ENCODE data around the gene HPCAL1.

HPCAL1 gene

DNA sequence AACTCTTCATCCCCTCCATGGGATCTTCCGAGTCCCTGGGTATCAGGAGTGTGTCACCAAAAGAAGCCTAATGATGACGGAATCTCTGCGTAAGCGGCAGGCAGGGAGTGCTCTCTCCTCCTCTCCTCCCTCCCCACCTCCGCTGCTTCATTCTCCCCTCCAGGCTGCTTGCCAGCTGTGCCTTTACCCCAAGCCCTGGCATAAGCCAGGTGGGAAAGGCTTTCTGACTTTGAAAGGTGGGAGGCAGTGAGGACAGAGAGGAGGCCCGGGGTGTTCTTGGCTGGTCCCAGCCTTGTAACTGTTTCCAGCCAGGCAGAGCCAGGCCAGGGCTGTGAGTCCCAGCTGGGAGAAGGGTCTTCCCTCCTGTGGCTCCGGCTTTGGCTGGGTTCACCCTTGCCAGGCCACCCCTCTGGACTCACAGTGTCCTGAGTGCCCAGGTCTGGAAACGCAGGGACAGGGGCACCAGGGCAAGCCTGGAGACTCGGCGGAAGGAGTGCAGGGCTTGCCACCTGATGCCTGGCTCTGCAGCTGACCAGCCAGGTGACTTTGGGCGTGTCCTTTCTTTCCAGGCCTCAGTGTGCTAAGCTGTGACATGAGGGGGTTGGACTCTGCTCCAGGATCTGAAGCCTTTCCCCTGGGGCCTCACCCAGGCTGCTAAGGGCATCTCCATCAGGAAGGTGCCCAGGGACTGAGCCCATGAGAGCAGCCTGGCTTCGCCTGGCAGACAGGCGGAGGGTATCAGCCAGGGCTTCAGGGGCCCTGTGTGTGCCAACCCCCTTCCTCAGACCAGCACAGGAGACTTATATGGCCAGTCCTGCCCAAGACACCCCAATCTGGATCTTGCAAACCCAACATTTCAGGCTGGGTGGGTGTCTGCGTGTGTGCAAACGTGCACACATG is 32.7 kb upstream of the HPCAL1 start:
- no peak for DNase-seq (ENCODE audit: low spot score)

DNA sequence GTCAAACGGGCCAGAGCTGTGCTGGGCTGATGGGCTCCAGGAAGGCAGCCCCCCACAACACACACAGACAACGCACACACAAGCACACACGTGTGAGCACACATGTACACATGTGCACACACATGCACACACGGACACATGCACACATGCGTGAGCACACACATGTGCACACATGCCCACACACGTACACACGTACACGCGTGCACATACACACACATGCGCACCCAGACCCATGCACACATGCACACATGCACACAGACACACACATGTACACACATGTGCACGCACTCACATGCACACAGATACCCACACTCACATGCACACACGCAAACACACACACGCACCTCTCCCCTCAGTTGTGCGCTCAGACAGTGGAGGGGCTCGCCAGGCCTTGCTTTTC is 31.2 kb upstream of the HPCAL1 start:
- no peak for DNase-seq (ENCODE audit: low spot score)

DNA sequence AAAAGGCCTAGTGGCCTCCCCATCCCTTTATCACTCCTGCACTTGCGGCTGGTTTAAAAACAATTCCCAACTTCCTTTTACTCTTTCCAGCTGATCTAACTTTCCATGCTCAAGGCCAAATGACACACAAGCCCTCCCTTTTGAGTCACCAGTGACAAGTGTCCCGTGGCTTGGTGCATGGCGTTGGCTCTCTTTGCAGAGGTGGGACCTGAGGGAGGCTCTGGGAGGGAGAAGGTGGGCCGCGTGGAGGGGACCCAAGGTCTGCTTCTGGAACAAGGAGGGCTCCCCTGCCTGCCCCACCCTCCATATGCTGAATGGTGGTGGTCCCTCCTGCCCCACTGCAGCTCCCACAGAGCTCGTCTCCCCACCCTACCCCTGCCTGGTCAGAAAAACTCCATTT is 30.8 kb upstream of the HPCAL1 start:
- DNase-seq (ENCODE audit: low spot score) = no peak

DNA sequence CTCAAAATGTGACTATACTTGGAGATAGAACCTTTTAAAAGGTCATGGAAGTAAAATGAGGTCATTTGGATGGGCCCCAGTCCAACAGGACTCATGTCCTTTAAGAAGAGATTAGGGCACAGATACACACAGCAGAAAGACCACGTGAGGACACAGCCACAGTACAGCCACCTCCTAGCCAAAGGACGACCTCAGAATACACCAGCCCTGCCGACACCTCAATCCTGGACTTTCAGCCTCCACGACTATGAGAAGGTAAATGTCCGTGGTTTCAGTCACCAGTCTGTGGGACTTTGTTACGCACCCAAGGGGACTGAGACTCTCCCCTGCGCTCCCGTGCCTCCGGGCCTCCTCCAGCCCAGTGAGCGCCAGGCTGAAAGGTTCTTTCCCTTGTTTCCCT is 30.2 kb upstream of the HPCAL1 start:
- no peak for DNase-seq (ENCODE audit: low spot score)

DNA sequence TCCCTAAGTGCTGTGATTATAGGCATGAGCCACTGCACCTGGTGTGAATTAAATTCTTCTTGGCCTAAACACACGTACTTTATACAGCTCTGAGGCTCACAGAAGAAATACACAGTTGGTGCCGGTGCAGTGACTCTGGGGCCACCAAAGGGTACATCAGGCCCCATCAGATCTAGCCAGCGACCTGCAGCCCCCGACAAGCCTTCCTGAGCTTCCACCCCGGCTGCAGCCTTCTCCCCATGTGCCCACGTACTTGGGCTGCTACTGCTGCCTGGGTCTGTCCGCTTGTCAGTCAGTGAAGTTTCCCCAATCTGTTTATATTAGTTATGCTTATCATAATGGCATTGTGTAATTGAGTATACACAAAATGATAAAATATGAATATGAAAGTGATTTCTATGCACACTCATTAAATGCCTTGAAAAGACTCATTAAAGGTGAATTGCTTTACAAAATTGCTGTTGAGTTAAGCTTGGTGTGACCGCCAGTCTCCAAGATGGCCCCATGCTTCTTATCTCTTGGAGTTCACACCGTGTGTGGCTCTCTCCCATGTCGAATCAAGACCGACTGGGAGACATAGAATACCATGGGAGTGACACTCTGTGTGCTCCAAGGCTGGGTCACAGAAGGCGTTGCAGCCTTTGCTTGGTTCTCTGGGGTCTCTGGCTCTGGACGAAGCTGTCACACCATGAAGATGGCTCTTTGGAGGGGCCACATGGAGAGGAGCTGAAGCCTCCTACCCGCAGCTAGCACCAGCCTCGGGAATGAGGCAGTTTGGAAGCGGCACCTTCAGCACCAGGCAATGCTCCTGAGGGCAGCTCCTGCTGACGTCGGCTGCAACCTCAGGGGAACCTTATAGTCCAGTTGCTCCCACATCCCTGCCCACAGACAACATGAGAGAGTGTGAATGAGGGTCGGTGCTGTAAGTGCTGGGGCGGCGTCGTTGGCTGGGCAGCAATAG is 29.2 kb upstream of the HPCAL1 start:
- no peak for DNase-seq (ENCODE audit: low spot score)

DNA sequence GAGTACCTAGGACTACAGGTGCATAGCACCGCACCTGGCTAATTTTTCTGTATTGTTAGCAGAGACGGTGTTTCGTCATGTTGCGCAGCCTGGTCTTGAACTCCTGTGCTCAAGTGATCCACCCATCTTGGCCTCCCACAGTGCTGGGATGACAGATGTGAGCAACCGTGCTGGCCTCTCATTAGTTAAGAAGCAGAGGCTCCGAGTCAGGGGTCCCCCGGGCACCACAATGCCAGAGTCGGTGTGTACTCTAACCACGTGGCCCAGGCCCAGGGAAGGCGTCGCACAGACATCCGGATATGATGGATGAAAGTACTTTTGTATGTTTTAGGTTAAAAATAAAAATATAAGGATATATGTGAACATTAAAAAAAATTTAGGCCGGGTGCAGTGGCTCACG is 28.3 kb upstream of the HPCAL1 start:
- no peak for DNase-seq (ENCODE audit: low spot score)

DNA sequence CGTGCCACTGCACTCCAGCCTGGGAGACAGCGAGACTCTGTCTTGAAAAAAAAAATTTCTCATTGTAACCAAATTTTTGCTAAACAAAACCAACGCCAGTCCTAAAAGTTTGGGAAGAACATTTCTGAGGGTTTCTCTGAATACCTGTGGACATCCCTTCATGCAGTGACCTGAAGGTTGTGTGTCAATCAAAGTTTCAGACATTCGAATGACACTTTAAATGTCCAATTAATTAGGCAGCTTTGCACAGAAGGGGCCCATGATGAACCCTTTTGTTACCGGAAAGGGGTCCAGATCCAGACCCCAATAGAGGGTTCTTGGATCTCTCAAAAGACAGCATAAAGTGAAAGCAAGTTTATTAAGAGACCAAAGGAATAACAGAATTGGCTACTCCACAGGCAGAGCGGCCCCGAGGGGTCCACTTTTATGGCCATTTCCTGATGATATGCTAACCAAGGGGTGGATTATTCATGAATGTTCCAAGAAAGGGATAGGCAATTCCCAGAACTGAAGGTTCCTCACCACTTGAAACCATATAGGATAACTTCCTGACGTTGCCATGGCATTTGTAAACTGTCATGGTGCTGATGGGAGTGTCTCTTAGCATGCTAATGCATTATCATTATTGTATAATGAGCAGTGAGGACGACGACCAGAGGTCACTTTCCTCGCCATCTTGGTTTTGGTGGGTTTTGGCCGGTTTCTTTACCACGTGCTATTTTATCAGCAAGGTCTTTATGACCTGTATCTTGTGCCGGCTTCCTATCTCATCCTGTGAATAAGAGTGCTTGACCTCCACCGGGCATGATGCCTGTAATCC is 27.5 kb upstream of the HPCAL1 start:
- DNase-seq (ENCODE audit: low spot score) = no peak

DNA sequence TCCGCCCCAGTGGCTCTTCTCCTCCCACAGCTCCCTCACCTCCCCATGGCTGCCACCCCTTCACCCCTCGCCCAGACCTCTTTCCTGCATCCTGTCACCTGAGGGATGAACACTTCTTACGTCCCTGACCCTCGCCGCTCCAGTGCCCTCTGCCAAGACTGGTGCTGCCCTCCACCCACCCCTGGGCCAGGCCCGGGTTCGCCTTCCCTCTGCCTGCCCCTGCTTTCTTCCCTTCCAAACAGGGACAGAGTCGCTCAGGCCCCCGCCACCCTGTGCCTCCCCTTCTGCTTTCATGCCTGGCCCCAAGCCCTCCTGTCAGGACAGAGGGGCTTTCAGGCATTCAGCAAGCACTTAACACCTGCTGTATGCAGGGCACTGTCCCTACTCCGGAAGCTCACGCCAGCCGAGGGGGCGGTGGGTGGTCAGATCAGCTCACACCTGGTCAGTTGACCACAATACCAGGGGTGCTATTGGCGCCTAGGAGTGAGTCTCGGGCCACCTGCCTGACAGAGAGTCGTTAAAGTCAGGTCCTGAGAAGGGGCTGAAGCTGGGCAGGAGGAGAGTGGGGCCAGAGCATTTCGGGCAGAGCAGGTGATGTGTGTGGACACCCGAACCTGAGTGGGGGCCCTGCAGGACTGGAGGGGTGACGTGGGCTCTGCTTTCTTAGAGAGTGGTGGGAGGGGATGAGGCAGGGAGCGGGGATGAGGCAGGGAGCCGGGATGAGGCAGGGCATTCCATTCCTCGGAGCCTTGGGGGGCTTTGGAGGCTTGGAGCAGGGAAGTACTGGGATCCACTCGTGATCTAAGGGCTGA is 26.0 kb upstream of the HPCAL1 start:
- DNase-seq (ENCODE audit: low spot score) = no peak

DNA sequence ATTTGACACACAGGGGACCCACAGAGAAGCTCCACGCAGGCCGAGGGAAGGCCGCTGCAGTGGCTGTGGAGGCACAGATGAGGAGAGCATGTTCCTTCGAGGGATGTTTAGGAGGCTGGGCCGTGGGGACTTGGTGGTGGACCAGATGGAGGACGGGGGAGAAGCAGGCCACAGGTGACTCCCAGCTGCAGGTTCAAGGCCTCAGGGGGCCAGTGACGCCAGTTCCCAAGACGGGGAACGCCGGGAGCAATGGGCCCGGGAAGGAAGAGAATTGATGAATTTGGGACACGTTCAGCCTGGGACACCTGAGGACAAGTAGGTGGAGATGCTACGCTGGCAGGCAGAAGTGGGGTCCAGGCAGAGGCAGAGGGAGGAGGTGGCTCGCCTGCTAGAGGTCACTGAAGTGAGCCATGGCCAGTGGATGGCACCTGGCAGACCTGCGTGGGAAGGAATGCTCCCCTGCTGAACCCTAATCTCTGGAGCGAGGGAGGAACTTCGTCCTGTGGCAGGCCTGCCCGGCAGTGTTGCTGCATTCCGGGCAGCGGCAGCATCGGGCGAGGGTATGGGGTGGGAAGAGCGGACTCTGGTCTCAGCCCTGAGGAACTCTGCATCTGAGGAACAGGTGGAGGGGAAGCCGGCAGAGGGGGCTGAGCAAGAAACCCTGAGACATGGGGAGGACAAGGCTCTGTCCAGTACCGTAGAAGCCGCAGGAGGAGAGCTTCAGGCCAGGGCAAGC is 25.2 kb upstream of the HPCAL1 start:
- no peak for DNase-seq (ENCODE audit: low spot score)

DNA sequence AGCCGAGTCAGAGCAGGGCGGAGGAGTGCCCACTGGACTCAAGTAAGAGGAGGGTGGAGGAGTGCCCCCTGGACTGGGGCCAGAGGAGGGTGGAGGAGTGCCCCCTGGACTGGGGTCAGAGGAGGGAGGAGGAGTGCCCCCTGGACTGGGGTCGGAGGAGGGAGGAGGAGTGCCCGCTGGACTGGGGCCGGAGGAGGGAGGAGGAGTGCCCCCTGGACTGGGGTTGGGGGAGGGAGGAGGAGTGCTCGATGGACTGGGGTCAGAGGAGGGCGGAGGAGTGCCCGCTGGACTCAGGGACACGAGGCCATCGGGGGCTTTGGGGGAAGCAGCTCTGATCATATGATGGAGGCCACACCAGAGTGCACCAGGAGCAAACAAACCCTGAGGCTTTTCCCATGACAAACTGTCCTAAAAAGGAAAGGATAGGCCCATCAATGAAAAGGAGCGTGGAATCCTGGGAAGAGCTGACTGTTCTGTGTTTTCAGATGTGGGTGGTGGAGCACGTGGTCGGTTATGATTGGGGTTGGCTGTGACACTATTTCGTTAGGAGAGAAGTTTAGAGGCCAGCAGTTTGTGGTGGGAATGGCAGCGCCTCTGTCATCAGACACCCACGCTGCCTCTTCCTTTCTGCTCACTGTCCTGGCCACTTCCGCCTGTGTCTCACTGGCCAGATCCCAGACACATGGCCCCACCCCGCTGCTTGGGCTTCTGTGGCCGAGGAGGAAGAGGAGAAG is 24.5 kb upstream of the HPCAL1 start:
- peak; percentile 81 for DNase-seq (ENCODE audit: low spot score)

DNA sequence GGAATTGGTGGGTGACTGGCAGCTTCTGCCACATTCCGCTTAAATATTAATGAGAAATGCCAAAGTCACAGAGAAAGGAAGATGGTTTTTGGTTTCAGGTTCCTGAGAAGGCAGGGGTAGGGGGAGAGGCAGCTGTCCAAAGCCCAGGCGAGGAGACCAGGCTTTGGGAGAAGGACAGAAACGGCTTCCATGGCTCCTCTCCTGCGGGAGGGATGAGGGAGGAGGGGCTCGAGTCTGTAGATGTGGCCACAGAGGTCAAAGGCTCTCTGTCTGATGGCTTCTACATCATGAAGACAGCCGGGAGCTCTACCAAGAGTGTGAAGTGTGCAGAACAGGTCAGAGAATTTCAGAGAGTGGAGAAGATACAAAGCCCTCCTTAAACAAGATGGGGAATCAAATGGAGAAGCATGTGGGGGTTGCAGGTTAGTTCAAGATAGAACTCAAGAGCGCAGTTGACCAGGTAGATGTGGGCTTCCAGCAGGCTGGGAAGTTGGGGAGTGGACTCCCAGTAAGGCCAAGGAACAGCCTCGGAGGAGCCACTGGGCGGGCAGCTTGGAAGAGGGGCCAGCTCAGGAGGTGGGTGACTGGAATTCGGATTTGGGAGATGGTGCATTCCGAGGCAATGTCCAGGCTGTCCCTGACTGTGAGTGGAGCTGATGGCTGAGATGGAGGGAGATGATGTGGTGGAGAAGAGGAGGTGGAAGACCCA is 23.8 kb upstream of the HPCAL1 start:
- no peak for DNase-seq (ENCODE audit: low spot score)

DNA sequence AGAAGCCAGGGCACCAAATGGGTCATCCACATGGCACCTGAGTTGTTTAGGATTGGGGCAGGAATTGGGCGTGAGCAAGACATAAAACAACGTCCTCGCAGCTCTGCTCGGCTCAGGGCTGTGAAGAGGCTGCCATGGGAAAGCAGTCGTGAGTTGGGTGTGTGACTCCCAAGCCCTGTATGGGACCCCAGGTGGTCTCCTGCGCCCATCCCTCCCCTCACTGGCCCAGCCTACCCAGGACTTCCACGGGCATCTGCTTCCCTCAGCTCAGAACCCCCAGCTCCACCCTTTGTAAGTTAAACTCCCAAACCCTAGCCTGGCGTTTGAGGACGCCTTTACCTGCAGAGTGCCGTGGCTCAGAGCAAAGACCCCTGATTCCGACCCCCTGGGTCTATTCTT is 23.2 kb upstream of the HPCAL1 start:
- DNase-seq (ENCODE audit: low spot score) = no peak

DNA sequence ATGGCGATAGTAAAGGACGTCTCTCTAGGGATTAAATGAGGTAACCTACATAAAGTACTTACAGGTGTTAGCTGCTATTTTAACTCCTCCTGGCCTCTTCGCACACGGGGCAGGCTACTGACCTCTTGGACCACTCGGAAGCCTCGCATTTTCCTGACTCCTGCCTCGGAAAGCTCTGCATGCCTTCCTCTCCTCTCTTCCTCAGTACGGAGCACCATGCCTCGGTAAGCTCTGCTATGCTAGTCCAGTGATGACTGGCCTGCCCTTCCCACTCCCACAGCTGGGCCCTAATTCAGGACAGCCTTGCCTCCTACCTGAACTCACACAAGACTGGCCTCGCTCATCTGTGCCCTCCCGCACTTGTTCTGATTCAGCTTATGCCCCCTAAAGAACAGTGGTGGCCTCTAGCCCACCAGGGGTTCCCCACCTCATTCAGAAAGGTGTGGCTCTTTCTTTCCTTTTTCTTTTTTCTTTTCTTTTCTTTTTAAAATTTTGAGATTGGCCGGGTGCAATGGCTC is 22.7 kb upstream of the HPCAL1 start:
- DNase-seq (ENCODE audit: low spot score) = no peak

DNA sequence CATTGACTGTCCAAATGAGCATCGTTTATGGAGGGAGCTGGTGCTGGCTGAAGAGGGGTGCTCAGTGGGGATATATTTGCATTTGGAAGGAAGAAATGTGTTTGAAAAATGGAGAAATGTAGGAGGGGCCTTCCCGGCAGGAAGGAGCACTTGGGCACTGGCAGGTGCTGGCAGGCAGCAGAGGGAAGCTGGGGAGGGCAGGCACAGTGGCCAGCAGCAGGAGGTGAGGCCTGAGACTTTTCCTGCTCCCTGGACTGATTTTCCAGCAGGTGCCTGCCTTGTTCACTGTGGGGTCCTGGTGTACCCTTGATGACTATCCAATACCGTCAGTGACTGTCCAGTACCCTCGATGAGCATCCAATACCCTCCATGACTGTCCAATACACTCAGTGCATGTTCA is 20.8 kb upstream of the HPCAL1 start:
- DNase-seq (ENCODE audit: low spot score) = no peak

DNA sequence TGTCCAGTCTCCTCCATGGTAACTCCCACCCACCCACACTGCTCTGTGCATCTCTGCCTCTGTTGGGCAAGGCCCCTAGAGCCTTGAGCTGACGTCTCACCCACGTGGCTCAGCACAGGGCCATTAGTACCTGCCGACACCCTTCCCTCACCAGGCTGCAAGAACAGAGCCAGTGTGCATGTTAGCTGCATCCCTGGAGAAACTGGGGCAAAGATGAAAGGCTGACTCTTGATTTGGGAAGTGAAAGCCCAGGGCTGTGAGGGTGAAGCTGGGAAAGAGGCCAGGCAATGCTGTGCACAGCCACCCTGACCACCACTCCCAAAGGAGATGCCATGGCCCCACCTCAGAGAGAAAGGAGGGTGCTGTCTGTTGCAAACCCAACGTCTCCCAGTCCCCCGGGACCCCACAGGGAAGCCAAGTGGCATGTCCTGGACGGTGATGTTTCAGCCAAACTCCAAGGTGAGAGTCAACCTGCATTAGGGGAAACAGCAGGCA is 20.0 kb upstream of the HPCAL1 start:
- DNase-seq (ENCODE audit: low spot score) = no peak

DNA sequence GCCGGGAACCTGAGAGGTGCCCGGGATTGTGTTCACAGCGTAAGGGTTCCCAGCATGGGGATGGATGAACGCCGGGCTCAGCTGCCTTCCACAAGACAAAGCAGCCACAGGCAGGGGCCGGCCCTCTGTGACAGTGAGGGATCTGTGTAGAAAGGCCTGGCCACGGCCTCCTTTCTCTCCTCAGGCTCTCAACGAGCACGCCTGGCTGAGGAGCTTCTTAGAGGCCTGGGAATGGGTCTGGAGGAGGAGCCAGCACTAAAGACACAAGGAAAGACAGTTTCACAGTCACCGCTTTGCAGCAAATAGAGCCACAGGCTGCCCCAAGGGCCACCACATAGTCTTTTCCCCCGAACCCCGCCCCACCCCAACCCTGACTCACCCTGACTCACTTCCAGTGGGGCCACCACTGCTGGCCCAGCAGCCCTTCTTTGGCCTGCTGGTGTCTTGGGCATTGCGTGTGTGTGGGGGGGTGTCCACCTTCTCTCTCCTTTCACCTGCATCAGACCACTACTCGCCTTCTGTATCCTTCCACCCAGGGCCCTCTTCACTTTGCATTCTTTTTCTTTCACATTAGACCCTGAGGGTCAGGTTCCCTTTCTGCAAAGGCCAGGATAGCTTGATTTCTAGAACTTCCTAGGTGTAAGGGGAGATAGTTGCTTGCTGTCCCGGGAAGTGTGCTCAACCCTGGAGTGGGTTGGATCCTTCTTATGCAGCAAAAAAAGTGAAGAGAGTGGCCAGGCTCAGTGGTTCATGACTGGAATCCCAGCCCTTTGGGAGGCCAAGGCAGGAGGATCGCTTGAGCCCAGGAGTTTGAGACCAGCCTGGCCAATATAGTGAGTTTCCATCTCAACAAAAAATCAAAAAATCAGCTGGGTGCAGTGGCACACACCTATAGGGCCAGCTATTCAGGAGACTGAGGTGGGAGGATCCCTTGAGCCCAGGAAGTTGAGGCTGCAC is 19.3 kb upstream of the HPCAL1 start:
- no peak for DNase-seq (ENCODE audit: low spot score)

DNA sequence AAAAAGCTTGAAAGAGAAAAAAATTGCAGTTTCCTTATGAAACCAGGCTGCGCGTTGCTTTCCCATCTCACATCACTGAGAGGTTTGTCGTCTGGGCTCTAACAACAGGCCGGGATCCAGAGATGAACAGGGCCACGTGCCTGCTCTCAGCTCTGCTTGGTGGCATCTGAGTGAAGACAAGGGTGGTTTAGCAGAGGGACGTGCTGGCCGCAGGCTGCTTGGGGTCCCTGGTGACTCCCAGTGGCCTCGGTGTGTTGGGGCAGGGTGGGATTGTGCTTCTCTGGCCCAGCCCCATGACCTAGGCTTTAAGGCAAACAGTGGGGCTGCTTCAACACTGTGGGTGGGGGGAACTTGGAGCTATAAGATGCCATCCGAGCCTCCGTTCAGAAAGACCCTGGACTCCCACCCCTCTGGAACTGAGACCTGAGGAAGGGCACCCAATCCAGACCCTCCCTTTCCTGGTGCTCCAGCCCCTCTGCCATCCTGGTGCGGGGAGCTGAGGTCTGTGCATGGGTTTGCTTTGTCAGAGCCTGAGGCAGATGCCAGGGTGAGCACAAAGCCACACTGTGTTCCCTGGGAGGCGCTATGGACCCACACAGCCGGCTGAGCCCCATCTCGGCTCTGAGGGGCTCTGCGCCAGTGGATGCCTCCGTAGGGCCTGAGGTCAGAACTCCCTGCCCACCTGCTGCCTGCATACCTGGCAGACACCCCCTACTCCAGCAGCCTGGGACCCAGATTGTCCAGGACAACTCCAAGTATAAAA is 18.4 kb upstream of the HPCAL1 start:
- DNase-seq (ENCODE audit: low spot score) = peak; percentile 89

Data from Ammon's horn (tissue), 1 donor.